Measurements from ENCODE around the gene CHSY3.

Gene CHSY3

GRCh38 chr5:129951039-129951438 is 46.8 kb downstream of the CHSY3 start:
- no peak for DNase-seq

- DNase-seq = no peak
Observed at GRCh38 chr5:129958581-129958980, 54.3 kb downstream of the CHSY3 start.

- no peak for DNase-seq
Observed at GRCh38 chr5:129960831-129961230, 56.6 kb downstream of the CHSY3 start.

GRCh38 chr5:129962506-129962905 is 58.2 kb downstream of the CHSY3 start:
- no peak for DNase-seq

GRCh38 chr5:129963359-129963758 is 59.1 kb downstream of the CHSY3 start:
- DNase-seq = no peak

GRCh38 chr5:129966071-129966470 is 61.8 kb downstream of the CHSY3 start:
- DNase-seq = no peak

GRCh38 chr5:129971714-129972113 is 67.4 kb downstream of the CHSY3 start:
- DNase-seq = no peak

GRCh38 chr5:129972465-129973141 is 68.3 kb downstream of the CHSY3 start:
- DNase-seq = no peak

GRCh38 chr5:129973716-129974426 is 69.6 kb downstream of the CHSY3 start:
- DNase-seq = no peak

GRCh38 chr5:129977810-129978209 is 73.5 kb downstream of the CHSY3 start:
- DNase-seq = no peak

GRCh38 chr5:129978270-129978669 is 74.0 kb downstream of the CHSY3 start:
- DNase-seq = no peak

GRCh38 chr5:129988453-129988852 is 84.2 kb downstream of the CHSY3 start:
- no peak for DNase-seq

- no peak for DNase-seq
Observed at GRCh38 chr5:129991780-129992179, 87.5 kb downstream of the CHSY3 start.

GRCh38 chr5:129996896-129997295 is 92.6 kb downstream of the CHSY3 start:
- no peak for DNase-seq

- DNase-seq = no peak
Observed at GRCh38 chr5:130000460-130000859, 96.2 kb downstream of the CHSY3 start.

- no peak for DNase-seq
Observed at GRCh38 chr5:130002183-130002582, 97.9 kb downstream of the CHSY3 start.

- DNase-seq = no peak
Observed at GRCh38 chr5:130002876-130003275, 98.6 kb downstream of the CHSY3 start.

- no peak for DNase-seq
Observed at GRCh38 chr5:130011986-130012385, 107.7 kb downstream of the CHSY3 start.

- DNase-seq = no peak
Observed at GRCh38 chr5:130017173-130017572, 112.9 kb downstream of the CHSY3 start.

GRCh38 chr5:130018641-130019040 is 114.4 kb downstream of the CHSY3 start:
- no peak for DNase-seq

- no peak for DNase-seq
Observed at GRCh38 chr5:130021000-130021399, 116.7 kb downstream of the CHSY3 start.

- no peak for DNase-seq
Observed at GRCh38 chr5:130021876-130022275, 117.6 kb downstream of the CHSY3 start.

- DNase-seq = no peak
Observed at GRCh38 chr5:130023604-130024003, 119.3 kb downstream of the CHSY3 start.

GRCh38 chr5:130024006-130024405 is 119.7 kb downstream of the CHSY3 start:
- no peak for DNase-seq

- DNase-seq = no peak
Observed at GRCh38 chr5:130025511-130025910, 121.2 kb downstream of the CHSY3 start.

Measured in SHP77 (cell line).